GM21515 (cell line): ENCODE results near the gene SCUBE2.

Experiments used
- ATAC-seq: cut with Tn5 transposase; IDR thresholded peaks from one replicate; pipeline ENCODE4 v1.9.1; 2021; ENCODE audit not compliant: unreplicated experiment

The SCUBE2 gene

GRCh38 chr11:9091044-9091922 lies at the start of gene SCUBE2:
TSS of gene SCUBE2 (minus strand) at chr11:9091599. CDS start at chr11:9091528, 71 bp downstream.
- no peak for ATAC-seq

GRCh38 chr11:9141186-9141585 lies 49.8 kb upstream of the SCUBE2 start:
- no peak for ATAC-seq

- ATAC-seq: no peak
These were observed 48.4 kb upstream of the SCUBE2 start for GRCh38 chr11:9139628-9140357.

- no peak for ATAC-seq
These were observed 47.5 kb upstream of the SCUBE2 start for GRCh38 chr11:9138612-9139579.

- no peak for ATAC-seq
These were observed 46.7 kb upstream of the SCUBE2 start for GRCh38 chr11:9138133-9138453.

GRCh38 chr11:9137293-9138132 lies 46.1 kb upstream of the SCUBE2 start:
- ATAC-seq: peak; percentile 97

GRCh38 chr11:9136741-9137140 lies 45.3 kb upstream of the SCUBE2 start:
- no peak for ATAC-seq

- ATAC-seq: no peak
These were observed 42.6 kb upstream of the SCUBE2 start for GRCh38 chr11:9133956-9134355.

GRCh38 chr11:9132203-9132878 lies 40.9 kb upstream of the SCUBE2 start:
- no peak for ATAC-seq

- ATAC-seq: no peak
These were observed 38.9 kb upstream of the SCUBE2 start for GRCh38 chr11:9130297-9130696.

- ATAC-seq: no peak
These were observed 35.2 kb upstream of the SCUBE2 start for GRCh38 chr11:9126636-9127035.

- ATAC-seq: no peak
These were observed 33.9 kb upstream of the SCUBE2 start for GRCh38 chr11:9125185-9125886.

GRCh38 chr11:9123595-9124304 lies 32.4 kb upstream of the SCUBE2 start:
- ATAC-seq: no peak

- no peak for ATAC-seq
These were observed 30.0 kb upstream of the SCUBE2 start for GRCh38 chr11:9121469-9121796.

GRCh38 chr11:9120664-9121468 lies 29.5 kb upstream of the SCUBE2 start:
- no peak for ATAC-seq

- ATAC-seq: no peak
These were observed 26.9 kb upstream of the SCUBE2 start for GRCh38 chr11:9118277-9118676.

GRCh38 chr11:9112075-9112474 lies 20.7 kb upstream of the SCUBE2 start:
- ATAC-seq: no peak
